AG04449 (cell line): ENCODE measurements around the gene ZSCAN5A.
"Not testable (repeated sequence)": the region's sequence is repeated elsewhere in the genome, so short reads cannot be mapped to it uniquely, and the experiment has no call there.

Experiments used
- CTCF ChIA-PET: fragments of 350-600 bp; formaldehyde crosslinking; extraction: SDS; loops from one replicate; lab custom pipeline; 2021; ENCODE audit warnings: antibody characterized with exemption; lab: Yijun Ruan, JAX
- POLR2A ChIA-PET: fragments of 400-600, 350-600 bp; formaldehyde crosslinking; extraction: SDS; loops from one replicate; lab custom pipeline; 2020; ENCODE audit warnings: antibody characterized with exemption, inconsistent platforms; lab: Yijun Ruan, JAX
- DNase-seq: peaks from one replicate; pipeline ENCODE4 v3.0.0-alpha.2; 2010; ENCODE audit warnings: low read depth, low spot score
- H3K4me3 ChIP-seq: 2 replicates; pipeline ENCODE4 v1.5.1; 2011; ENCODE audit warnings: low read depth, mild to moderate bottlenecking, control low read depth, low read length
- CTCF ChIP-seq: IDR thresholded peaks from one replicate; pipeline ENCODE4 v1.5.1; 2011; ENCODE audit warnings: mild to moderate bottlenecking, moderate library complexity, low read length, control low read depth, inconsistent platforms; ENCODE audit not compliant: insufficient read depth; ENCODE audit errors: missing control alignments

The ZSCAN5A gene

GRCh38 chr19:56271151-56271550 lies 43.5 kb downstream of the ZSCAN5A start:
- TF ChIP-seq CTCF: no peak
- DNase-seq: no peak
- no peak overlapping the region for H3K4me3 ChIP-seq
- ChIA-PET CTCF (interaction anchor here (11.9 kb wide), 1 partner anchor 19 kb away, joined by 80 read pairs; no protein-coding TSS in a partner anchor), POLR2A (no interaction called here)

- no peak for TF ChIP-seq CTCF
- no peak for DNase-seq
- H3K4me3 ChIP-seq: no peak overlapping the region
- ChIA-PET CTCF (interaction anchor here (0.8 to 11.9 kb wide), 2 partner anchors 18 to 63 kb away, joined by 3 to 80 read pairs; no protein-coding TSS in a partner anchor), POLR2A (no interaction called here)
Observed at GRCh38 chr19:56270676-56271075, 44.0 kb downstream of the ZSCAN5A start.

- ChIA-PET CTCF (interaction anchor here (11.9 kb wide), 1 partner anchor 17 kb away, joined by 80 read pairs; no protein-coding TSS in a partner anchor), POLR2A (no interaction called here)
- no peak for TF ChIP-seq CTCF
- DNase-seq: no peak
- H3K4me3 ChIP-seq: no peak overlapping the region
Observed at GRCh38 chr19:56269348-56269747, 45.3 kb downstream of the ZSCAN5A start.

GRCh38 chr19:56266051-56266450 lies 48.6 kb downstream of the ZSCAN5A start:
- POLR2A ChIA-PET: no interaction called here
- TF ChIP-seq CTCF: no peak
- H3K4me3 ChIP-seq: no peak overlapping the region
- CTCF ChIA-PET: interaction anchor here (1.1 to 4.5 kb wide), 3 partner anchors 14 to 67 kb away, joined by 4 to 35 read pairs (median 8); no protein-coding TSS in a partner anchor
- DNase-seq: no peak

- DNase-seq: no peak
- no peak overlapping the region for H3K4me3 ChIP-seq
- no peak for TF ChIP-seq CTCF
- ChIA-PET CTCF (interaction anchor here (0.8 to 4.5 kb wide), 2 partner anchors 11 to 70 kb away, joined by 3 to 35 read pairs; no protein-coding TSS in a partner anchor), POLR2A (no interaction called here)
Observed at GRCh38 chr19:56263319-56263718, 51.3 kb downstream of the ZSCAN5A start.

- POLR2A ChIA-PET, H3K4me3 ChIP-seq, DNase-seq: not testable (repeated sequence)
- CTCF ChIA-PET: interaction anchor here (1.2 to 2.8 kb wide), 6 partner anchors 9 to 186 kb away, joined by 4 to 19 read pairs (median 5); partner anchors contain the start of gene EDDM13
Observed at GRCh38 chr19:56261932-56262331, 52.7 kb downstream of the ZSCAN5A start.

GRCh38 chr19:56261145-56261544 lies 53.5 kb downstream of the ZSCAN5A start:
- ChIA-PET POLR2A (no interaction called here), CTCF (interaction anchor here (1.2 to 2.8 kb wide), 6 partner anchors 8 to 185 kb away, joined by 4 to 19 read pairs (median 5); partner anchors contain the start of gene EDDM13)
- no peak for DNase-seq
- TF ChIP-seq CTCF: no peak
- H3K4me3 ChIP-seq: no peak overlapping the region
